22Rv1 (cell line): ENCODE results near the gene GRIN3B.

ENCODE experiments used
- CTCF ChIP-seq: fragments of 450-650 bp; IDR thresholded peaks from 2 replicates; pipeline ENCODE4 v1.5.1; 2017; ENCODE audit warnings: mild to moderate bottlenecking
- ZFX ChIP-seq: fragments of 450-650 bp; IDR thresholded peaks from 2 replicates; pipeline ENCODE4 v1.6.1; 2017; ENCODE audit warnings: antibody characterized with exemption, borderline replicate concordance

- TF ChIP-seq CTCF (no peak), ZFX (no peak)
These were observed 39.6 kb upstream of the GRIN3B start for GRCh38 chr19:960601-960938.
